HG03575 (cell line): Measurements from ENCODE around the gene ENDOU.

Experiments used
- ATAC-seq: cut with Tn5 transposase; IDR thresholded peaks from one replicate; pipeline ENCODE4 v1.9.1; 2021; ENCODE audit not compliant: unreplicated experiment, insufficient number of reproducible peaks, low FRiP score; ENCODE audit errors: extremely low read depth

The ENDOU gene

DNA sequence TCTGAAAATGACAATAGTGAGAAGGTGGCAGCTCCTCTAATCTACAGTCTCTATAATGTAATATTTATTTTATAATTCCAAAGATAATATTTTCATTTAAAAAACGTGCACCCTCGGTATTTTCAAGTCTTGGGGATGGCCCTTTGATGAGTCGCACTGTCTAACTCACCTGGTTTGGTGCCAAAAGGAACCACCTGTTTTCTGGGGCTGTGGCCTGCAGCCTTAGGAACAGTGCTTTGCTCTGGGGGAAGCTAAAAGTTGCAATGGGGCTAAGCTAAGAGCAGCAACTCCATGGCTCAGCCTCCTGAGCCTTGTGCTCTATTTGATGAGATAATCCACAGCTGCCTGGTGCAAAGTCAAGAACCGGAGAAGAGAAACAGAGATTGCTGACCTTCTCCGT lies 6.4 kb upstream of the ENDOU start:
- ATAC-seq: no peak

DNA sequence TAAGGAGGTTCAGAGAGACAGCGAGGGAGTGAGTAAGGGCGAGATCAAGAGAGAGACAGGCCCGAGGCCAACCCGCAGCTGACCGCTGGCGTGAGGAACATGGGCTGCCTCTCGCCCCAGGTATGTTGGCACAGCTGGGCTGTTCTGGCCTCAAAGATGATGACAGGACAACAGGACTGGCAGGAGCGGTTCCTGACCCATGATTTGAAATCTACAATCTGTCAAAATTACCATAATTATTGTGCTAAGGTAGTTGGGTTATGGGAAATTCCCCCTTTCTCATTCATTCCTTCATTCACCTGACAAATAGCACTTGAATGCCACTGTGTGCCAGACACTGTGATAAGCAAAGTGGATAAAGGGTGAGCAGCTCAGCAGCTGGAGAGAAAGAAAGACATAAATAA lies 5.1 kb upstream of the ENDOU start:
- no peak for ATAC-seq

DNA sequence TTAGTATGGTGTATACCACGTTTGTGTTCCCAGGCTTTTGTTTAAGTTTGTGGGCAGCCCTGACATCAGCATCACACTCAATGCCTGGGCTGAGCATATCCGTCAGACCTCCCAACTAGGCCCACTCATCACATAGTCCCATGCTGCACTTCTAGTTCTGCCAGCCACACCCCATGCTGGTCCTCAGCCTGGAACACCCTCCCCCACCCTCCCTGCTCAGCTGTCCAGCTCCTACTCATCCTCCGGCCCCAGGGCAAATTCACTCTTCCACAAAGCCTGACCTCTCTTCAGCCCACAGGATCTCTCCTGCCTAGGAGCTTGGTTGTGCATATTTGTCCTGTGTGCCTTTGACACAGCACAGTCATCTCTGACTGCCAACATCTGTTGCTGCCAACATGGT lies 3.9 kb upstream of the ENDOU start:
- ATAC-seq: no peak

- ATAC-seq: peak; percentile 86
Observed at GRCh38 chr12:47725893-47726292, 603 bp upstream of the ENDOU start.

- no peak for ATAC-seq
Observed at GRCh38 chr12:47722941-47723631, 2.2 kb downstream of the ENDOU start.

- ATAC-seq: no peak
Observed at GRCh38 chr12:47722136-47722834, 3.0 kb downstream of the ENDOU start.

GRCh38 chr12:47721431-47721973 lies 3.8 kb downstream of the ENDOU start:
- ATAC-seq: no peak

GRCh38 chr12:47718531-47718930 lies 6.8 kb downstream of the ENDOU start:
- no peak for ATAC-seq

DNA sequence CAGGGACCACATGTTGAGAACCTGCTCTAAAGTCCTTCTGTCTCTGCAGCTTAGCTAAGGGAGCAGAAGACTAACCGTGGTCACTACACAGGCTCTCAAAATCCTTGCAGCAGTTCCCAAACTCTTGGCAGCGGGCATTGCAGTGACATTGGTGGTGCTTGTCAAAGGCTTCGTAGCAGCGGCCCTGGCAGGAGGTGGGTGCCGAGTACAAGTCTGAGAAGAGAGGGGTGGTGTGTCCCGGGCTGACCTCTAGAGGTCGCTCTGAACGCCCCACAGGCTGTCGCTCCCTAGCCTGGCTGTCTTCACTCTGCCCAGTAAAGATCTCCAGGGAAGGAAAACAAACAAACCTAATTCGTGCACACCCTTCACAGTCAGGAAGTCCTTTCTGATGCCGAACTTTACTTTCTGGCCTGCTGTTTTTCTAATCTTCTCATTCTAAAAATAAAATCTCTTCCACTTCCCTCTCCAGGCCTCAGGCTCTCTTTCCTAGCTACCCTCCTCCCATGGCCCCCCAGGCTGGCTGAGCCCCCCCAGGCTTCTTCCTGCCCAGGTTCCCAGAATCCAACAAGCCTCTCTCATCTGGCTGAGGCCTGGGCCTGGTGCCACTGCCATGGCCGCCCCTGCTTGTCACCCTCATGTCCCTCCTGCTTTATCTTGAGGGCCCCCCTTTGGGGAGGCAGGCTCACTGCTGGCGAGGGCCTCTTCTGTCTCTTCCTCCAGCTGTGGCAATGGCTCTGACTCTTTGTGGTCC lies 7.7 kb downstream of the ENDOU start:
- no peak for ATAC-seq

DNA sequence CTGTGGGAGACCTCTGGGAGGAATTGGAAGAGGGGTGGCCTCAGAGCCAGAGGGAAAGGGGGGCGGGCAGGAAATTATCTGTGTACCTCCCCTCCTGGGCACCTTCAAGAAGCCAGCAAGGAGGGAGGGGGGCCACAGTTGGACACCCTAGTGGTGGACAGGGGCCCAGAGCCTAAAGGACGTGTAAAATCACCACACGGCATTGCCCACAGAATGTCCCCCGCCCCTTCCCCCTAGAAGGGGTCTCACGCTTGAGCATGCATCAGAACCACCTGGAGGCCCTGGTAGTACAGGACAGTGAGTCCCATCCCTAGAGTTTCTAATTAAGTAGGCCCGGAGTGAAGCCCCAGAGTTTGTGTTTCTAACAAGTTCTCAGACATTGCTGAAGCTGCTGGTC lies 8.2 kb downstream of the ENDOU start:
- no peak for ATAC-seq

- ATAC-seq: no peak
Observed at GRCh38 chr12:47715877-47716548, 9.3 kb downstream of the ENDOU start.

- ATAC-seq: peak; percentile 45
Observed at GRCh38 chr12:47715393-47715876, 9.9 kb downstream of the ENDOU start.

- ATAC-seq: no peak
Observed at GRCh38 chr12:47714826-47715386, 10.4 kb downstream of the ENDOU start.

DNA sequence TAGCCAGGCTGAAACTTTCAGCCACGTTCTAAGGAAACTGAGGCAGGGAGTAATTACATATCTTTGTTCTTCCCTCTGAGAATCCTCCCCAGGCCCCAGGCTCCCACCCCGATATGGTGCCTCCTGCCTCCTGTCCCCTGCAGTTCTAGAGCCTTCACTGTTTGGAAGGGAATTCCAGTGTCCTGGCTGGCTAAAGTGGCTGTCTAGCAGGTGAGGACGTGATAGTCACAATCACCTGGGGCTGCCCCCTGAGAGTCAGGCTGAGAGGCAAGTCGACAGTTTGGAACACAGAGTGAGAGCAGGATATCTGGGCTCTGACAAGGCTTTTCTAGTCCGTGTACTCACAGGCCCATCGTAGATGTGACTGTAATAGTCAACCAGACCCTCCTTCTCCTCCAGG lies 13.1 kb downstream of the ENDOU start:
- no peak for ATAC-seq

DNA sequence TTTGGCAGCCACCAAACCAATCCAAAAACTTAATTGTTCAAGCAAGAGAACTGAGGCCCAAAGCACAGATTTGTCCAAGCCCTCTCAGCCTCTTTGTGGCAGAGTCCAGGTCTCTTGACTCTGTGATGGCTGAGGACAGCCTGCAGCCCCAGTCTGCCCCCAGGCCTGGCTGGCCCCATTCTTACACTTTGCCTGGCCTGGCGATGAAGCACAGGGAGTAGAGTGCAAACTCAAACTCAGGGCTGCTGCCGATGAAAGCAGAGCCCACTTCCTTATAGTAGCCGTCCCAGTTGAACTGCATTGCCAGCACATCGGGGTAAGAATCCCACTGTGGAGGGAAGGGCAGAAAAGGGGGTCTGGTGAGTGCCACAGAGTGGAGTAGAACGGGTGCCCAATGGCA lies 13.8 kb downstream of the ENDOU start:
- ATAC-seq: no peak

DNA sequence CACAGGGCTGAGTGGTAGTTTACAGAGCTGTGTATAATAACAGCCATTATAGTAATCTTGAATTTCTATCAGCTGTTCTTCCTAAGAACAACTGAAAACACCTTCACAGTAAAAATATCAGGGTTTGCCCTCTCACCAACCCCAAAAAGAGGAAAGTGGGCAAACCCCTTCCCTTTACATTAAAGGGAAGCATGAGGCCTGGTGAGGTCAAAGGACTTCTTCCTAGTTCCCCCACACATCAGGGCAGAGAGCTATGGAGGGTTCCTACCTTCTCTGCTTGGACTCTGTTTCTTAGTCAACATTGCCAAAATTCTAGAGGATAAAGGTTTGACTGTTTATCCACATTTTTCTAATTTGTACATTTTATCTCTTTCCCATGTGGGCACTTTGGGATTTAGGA lies 15.0 kb downstream of the ENDOU start:
- no peak for ATAC-seq

DNA sequence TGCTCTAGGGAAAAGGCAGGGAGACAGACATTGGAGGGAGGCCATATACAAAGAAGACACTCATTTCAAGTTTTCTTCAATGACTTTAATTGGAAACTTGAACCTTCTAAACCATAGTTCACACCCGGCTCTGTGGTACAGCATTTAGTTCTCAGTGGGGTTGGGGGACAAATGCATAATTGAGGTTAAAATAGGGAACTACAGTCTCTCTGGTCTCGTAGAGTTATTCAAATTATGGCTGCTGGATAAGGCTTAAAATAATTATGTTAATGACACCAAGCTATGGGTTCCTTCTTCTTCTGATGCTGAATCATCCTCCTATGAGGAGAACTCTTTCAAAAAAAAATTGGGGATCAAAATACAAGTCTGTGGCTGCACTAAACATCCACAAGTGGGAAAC lies 15.6 kb downstream of the ENDOU start:
- no peak for ATAC-seq

DNA sequence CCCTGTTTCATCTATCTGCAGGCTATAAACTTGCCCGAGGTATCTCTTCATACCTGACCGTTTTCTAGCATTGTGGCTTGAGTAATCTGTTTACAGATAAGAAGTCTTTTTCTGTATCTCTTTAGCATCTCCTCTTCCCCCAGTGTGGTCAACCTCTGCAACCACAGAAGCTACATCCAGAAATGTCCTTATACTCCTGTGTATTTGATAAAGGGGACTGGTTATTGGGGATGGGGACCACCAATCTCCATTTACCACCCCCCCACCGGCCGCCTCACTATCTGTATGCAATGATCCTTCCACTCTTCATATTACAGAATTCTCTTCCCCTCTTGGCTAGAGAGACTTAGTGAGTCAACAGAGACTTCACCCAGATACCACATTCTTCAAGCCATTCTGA lies 16.1 kb downstream of the ENDOU start:
- no peak for ATAC-seq
